OCI-M2 (cell line): ENCODE data around the gene CYTL1.
"Not testable (repeated sequence)": the region's sequence is repeated elsewhere in the genome, so short reads cannot be mapped to it uniquely, and the experiment has no call there.

Experiments
- DNase-seq: peaks from one replicate; lab custom pipeline; 2025; ENCODE audit not compliant: unreplicated experiment; lab: John Stamatoyannopoulos, UW

The CYTL1 gene

DNA sequence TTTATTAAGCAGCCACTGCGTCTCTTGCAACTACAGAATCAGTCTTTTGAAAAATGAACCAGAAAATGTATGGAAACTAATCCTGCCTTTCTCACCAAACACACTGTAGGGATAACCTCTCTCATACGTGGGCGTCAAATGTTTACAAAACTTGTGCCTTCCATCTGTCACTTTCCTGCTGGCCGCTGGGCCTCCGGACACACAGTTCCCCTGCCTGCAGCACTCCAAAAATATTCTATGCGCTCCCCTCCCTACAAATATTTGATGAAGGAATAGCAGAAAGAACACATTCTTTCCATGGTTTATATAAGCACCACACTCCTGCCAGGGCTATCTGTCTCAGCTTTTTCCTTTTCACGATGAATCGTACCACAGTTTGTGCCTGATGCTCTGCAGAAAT is 14.9 kb upstream of the CYTL1 start:
- no peak for DNase-seq

DNA sequence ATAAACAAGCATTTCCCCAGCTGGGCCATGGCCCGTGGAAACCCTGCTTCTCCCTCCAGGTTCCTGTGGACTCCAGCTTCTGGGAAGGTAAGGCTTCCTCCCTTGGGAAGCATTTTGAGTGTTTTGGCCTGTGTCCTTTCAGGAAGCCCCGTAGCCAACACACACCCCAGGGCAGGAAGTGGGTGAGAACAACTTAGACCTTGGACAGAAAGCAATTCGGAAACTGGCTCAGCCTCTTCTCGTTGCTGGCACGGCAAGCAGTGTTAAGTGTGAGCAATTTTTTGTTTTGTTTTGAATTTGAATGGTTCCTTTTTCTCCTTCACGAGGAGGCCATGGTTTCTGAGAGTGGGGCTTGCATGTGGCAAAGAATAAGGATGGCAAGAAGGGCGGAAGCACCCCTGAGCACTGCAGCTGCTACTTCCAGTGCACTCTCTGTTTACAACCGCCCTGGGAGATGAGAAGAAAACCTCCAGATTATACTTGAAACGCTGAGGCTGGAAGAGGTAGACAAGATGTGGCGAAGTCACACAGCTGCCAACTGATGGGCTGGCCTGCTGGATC is 14.1 kb upstream of the CYTL1 start:
- no peak for DNase-seq

DNA sequence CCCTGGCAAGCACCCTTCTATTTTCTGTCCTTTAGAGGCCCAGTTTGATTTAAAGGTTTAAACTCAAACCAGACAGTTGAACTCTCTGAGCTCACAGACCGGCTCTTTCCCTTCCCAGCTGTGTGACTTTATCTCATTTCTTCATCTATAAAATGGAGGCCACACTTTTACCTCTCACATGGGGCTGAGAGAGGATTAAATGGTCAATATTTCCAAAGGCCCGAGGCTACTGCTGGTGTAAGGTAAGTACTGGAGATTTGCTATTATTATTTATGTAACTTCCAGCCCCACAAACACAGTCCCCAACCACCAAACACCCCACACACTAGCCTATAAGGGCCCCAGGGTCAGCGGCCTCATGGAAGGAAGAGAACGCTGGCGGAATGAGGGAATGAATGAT is 13.6 kb upstream of the CYTL1 start:
- DNase-seq: no peak

DNA sequence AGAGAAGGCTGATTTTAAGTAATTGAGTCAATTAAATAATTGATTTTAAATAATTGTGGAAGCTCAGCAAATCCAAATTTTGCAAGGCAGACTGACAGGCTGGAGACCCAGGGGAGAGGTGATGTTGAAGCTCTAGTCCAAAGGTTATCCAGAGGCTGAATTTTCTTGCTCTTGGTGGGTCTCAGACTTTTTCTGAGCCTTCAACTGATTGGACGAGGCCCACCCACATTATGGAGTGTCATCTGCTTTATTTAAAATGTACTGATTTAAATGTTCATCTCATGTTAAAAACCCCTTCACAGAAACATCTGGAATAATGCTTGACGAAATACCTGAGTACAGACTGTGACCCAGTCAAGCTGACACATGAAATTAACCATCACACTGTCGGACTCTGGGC is 11.7 kb upstream of the CYTL1 start:
- DNase-seq: no peak

DNA sequence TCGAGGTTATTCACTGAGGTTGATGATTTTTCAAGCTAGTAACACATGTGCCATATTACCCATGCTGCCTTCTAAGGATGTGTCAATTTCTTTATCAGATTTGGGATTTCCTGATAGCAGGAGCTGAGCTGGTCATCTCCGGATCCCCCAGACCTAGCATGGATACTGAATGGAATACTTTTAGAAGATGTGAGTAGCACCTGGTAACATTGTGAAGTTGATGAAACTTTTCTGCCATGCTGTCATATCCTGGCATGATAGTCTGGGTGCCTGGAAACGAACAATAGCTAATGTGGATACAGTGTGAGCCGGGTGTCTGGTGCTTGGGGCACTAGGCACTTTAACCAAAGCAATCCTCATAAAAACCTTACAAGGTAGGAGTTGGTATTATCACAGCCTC is 11.0 kb upstream of the CYTL1 start:
- DNase-seq: no peak

DNA sequence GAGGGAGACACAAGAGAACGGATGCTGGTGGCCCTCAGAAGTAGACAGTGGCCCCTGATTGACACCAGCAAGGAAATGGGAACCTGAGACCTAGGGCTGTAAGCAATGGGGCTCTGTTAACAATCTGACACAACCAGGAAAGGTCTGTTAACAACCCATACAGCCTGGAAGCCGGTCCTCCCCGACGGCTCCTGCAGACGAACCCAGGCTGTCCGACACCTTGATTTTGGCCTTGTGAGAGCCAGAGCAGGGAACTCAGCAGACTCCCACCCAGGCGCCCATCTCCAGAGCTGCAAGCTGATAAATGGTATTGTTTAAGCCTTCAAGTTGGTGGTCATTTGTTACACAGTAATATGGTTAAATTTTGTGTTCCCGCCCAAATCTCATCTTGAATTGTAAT is 10.2 kb upstream of the CYTL1 start:
- no peak for DNase-seq

DNA sequence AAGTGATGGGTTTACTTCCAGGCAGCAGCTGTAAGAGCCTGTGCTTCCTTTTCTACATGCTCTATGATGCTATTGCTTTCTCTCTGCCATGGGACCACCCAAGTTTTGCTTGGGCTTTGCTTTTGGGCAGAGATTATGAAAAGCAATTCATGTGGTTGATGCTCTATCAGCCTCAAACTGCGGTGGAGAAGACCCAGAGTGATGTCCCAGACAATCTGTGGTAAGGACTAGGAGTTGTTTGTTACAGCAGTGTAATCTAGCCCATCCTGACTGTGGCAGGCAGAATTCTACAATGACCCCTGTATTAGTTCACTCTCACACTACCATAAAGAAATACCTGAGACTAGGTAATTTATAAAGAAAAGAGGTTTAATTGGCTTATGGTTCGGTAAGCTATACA is 9.2 kb upstream of the CYTL1 start:
- DNase-seq: no peak

DNA sequence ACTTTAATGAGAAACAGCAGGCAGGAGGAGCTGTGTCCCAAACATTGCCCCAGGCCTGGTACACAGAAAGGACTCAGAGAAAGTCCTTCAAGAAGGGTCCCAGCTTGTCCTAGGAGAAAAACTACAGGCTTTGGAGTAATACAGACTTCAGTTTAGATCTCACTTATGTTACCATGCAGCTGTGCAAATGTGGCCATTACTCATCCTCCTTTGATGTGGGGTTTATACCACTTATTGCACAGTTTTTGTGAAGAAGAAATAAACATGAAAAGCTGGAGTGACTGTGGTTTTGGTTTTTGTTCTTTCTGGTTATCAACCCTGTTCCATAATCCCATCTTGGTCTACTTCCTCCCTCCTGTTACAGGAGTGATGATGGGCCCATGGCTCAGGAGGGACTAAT is 8.1 kb upstream of the CYTL1 start:
- no peak for DNase-seq

DNA sequence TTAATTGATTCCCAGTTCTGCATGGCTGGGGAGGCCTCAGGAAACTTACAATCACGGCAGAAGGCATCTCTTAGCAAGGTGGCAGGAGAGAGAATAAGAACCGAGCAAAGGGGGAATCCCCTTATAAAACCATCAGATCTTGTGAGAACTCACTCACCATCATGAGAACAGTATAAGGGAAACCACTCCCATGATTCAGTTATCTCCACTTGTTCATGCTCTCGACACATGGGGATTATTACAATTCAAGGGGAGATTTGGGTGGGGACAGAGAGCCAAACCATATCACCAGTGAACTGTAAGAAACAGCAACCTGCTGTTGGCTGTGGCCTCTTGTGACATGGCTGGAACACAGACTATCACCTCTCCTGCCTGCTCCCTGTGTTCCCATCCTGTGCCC is 7.1 kb upstream of the CYTL1 start:
- DNase-seq: no peak

DNA sequence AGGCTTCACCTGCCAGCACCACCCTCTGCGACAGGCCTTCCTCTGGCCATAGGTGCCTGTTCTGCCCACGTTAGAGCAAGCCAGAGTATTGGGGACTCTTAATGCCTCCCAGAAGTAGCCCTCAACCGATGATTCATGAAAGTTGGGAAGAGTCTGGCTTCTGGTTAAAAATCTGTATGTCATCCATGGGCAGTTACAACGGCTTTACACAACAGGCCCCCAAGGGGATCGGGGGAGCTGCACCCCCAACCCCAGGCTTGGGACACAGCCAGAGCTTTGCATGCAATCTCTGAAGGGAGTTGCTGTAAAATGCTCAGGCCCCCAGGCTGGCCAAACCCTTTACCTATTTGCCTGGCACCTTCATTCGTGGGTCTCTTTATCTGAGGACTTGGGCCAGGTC is 5.4 kb upstream of the CYTL1 start:
- no peak for DNase-seq

DNA sequence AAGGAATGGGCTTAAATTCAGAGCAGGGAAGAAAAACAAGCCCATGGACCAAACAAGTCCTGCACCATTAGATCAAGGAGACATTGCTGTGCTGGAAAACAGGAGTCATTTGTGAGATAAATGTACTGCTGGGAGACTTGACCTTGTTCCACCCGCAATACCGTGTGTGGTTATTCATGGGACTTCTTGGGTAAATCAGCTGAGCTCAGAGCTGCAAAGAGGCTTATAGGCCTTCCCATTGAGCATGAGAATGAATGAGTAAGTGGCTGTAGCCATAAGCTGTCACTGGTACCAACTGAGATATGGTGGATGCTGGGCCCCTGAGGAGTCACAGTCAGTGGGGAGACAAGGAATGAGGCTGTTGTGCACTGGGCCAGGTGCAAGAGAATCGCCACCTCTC is 2.3 kb upstream of the CYTL1 start:
- DNase-seq: no peak

DNA sequence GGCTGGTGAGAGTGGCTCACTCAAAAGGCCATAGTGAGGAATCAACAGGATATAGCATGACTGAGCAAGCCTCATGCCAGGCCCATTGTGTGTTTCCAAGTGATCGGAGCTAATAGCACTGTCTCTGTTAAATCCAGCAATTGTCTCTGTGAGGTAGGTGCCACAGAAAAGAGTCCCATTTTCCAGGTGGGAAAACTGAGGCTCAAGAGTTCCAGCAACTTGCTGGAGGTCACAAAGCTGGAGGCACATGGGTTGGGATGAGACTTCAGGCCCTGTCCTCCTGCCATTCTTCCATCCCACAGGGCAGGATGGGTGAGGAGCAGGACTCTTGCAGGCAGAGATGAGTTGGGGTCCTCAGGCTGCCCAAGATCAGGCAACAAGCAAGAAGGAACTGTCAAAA is 1.1 kb upstream of the CYTL1 start:
- no peak for DNase-seq

DNA sequence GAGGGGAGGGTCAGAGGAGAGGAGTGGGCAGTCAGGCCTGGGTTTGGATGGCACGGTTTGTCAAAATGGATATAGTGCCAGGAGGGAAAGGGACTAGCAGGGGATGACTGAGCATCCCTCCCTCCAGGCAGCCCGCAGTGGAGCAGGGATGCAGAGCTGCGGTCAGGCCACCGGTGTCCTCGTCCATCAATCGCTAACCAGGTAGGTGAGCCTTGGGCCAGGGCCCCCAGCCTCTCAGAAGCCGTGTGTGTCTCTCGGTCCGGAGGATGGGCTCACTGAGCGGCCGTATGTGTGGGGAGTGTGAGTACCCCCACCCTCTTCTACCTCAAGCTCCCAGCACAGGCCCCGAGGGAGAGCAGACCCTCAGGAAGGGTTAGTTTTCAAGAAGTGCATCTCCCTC is 538 bp upstream of the CYTL1 start:
- no peak for DNase-seq

DNA sequence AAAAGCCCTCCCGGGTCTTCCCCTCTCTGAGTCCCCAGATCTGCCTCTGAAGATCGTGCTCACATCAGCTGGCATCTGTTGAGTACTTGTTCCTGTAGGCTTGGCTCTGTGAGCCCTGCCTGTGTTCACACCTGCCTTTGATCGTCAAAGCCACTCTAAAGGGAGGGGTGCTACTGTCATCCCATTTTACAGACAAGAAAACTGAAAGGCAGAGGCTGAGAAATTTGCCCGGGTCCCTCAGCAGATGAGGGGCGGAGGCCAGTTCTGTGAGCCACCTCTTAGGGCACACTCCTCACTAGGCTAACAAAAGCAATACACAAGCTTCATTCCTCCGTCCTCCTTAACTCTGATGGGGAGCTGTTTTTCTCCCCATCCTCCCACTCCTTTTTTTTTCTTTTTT is 655 bp downstream of the CYTL1 start:
- DNase-seq: no peak

DNA sequence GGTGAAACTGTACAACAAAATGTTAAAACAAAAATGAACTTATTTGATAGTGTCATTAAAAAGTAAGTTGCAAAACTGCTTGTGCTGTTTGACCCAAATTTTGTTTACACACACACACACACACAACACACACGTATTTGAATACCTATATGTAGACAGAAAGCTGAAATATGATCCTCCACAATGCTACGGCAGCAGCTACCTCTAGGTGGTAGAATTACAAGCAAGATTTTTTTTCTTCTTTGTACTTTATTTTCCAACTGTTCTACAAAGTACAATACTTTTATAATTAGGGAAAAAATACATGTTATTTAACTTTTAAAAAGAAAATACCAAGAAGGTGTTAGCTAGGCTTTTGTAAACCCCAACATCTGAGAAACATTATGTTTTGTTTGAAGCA is 1.2 kb downstream of the CYTL1 start:
- no peak for DNase-seq

DNA sequence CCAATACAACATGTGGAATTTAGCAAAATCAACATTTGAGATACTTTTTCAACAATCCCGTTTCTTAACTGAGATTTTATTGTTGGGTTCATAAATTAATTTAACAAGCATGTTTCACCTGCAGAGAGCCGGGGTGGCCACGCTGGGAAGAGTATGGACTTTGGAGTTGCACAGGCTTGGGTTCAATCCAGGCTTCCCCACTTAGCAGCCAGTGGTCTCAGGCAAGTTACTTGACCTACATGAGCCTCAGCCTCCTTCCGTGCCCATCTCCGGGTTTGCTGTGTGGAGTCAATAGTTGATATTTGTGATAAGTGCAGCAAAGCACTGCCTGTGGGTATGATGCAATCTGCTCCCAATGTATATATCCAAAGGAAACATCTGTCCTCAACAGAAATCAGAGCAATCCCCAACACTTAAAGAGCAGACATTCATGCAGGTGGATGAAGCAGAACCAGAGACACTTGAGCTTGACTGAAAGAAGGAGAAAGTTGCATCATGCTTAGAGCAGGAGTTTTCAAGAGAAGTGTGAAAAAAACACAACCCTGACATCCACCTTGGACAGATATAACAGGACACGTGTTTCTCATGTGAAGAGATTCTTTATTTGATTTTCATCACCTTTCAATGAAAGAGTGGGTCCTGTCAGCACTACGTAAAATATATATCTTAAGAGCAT is 5.1 kb downstream of the CYTL1 start:
- no peak for DNase-seq

DNA sequence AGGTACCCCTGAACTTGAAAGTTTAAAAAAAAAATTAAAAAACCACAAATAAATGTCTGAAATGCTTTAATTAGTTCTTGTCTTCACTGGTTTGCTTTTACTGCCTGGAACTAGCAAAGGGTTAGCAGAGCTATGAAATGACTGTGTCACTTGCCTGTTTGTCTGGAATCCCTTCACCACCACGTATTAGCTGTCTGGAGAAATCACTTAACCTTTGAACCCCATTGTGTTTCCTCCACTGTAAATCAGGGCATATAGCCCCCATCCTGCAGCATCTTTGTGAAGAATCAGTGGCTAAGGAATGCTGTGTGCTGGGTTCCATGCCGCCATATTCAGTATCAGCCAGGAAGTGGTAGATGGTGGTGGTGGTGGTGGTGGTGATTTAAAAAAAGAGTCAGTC is 6.3 kb downstream of the CYTL1 start:
- DNase-seq: no peak

DNA sequence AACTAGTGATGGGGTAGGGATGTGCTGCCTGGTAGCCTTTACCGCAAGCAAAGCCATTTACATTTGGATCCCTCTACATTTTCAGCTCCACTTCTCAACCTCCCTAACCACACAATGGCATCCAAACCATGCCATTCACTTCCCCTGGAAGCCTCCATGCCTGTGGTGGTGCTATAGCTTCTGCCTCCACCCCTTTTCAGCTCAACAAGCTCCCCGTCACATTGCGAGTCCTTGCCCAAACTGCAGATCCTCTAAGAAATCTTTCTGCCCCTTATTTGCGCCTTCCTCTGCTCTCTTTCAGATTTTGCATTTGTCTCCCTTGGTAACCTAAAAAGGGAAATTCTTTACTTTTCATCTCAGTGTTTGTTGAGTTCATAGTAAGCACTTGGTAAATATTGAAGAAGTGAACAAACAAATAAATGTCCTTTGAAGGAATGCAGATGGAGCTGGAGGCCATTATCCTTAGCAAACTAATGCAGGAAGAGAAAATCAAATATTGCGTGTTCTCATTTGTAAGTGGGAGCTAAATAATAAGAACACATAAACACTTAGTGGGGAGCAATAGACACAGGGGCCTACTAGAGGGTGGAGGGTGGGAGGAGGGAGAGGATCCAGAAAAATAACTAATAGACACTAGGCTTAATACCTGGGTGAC is 6.9 kb downstream of the CYTL1 start:
- DNase-seq: no peak

DNA sequence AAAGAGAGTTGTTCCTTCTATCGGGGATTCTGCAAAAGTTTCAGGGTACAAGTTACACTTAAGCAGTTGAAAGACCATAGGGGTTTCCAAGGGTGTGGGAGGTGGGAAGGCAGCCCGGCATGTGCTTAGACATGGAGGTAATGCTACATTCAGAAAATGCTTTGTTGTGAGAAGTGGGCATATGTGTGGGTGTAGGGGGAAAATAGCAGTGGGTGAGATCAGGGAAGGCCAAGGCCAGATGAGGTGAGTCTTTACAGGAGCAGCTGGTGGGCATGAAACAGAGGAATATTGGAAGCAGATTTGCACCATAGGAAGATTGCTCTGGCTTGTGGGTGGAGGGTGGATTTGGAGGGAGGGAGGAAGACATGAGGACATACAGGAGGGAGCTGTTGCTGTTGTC is 8.3 kb downstream of the CYTL1 start:
- DNase-seq: no peak

DNA sequence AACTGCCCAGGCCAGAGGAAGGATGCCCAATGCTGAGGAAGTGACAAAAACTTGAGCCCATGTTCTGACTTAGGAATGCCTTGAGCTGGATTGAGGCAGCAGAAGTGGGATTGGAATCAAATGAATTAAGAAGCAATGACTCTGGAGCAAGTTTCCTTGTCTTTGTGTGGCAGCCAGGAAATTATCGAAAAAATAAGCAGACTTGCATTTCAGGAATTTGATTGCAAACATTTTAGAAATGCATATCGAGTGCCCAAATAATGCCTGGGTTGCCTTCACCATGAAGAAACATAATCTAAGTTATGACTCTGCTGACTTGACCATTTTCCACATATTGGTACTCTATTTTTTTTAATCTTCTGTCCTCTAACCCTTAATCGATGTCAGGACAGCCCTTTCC is 9.5 kb downstream of the CYTL1 start:
- DNase-seq: no peak

DNA sequence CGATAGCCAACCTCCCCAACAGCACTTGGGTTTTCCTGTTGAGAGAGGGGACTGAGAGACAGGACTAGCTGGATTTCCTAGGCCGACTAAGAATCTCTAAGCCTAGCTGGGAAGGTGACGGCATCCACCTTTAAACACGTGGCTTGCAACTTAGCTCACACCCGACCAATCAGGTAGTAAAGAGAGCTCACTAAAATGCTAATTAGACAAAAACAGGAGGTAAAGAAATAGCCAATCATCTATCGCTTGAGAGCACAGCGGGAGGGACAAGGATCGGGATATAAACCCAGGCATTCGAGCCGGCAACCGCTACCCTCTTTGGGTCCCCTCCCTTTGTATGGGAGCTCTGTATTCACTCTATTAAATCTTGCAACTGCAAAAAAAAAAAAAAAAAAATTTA is 12.3 kb downstream of the CYTL1 start:
- not testable (repeated sequence) for DNase-seq

DNA sequence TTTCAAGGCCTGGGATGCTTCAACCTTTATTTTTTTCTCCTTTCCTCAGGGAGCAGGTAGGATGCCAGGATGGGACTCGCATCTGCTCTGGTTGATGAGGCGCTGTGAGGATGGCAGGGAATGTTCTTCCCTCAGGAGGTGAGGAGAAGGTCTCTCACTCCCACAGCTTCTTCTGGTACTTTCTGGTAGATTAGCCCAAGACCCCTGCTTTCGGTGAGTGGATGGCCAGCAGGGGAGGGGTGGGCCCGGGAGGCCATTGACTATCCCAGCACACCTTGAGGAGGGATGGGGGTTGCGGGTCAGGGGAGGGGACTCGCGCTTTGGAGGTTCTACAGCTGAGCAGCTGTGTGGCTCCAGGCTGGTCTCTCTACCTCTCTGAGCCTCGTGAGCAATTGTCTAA is 14.8 kb downstream of the CYTL1 start:
- DNase-seq: no peak

DNA sequence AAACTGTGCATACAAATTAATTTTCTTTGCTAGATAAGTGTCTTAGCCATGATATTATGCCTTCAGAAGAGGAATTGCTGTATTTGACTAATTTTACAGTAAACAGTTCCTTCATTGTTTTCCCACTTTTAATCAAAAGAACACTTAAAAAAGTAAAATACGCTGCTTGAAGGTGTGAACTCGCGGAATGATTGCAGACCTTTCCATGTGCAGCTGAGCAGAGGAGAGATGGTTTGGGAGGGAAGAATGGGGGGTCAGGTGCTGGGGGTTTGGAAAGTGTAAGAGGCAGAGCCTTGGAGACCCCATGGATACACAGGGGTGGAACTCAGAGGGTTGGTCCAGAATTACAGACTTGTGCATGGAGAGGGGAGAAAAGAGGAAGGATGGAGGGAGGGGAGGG is 15.3 kb downstream of the CYTL1 start:
- DNase-seq: no peak
